GM15510 (cell line): Measurements from ENCODE around the gene RHBDF2.
A peak's percentile ranks its signal among the peaks of the same experiment; 100 is the strongest.

ENCODE experiments used
- POLR2A ChIP-seq: IDR thresholded peaks from 3 replicates; pipeline ENCODE4 v1.6.1; 2011; ENCODE audit warnings: borderline replicate concordance; ENCODE audit not compliant: insufficient read length; ENCODE audit errors: extremely low read depth

RHBDF2 gene

GRCh38 chr17:76481071-76481655 is 20.1 kb downstream of the RHBDF2 start:
- TF ChIP-seq POLR2A = peak; percentile 43

GRCh38 chr17:76480632-76481031 is 20.6 kb downstream of the RHBDF2 start:
- TF ChIP-seq POLR2A = no peak

GRCh38 chr17:76479515-76480060 is 21.6 kb downstream of the RHBDF2 start:
- TF ChIP-seq POLR2A = no peak

- TF ChIP-seq POLR2A = no peak
Observed at GRCh38 chr17:76478730-76479514, 22.3 kb downstream of the RHBDF2 start.

GRCh38 chr17:76478097-76478496 is 23.1 kb downstream of the RHBDF2 start:
- TF ChIP-seq POLR2A = no peak

- no peak for TF ChIP-seq POLR2A
Observed at GRCh38 chr17:76477576-76477975, 23.6 kb downstream of the RHBDF2 start.

GRCh38 chr17:76476736-76477135 is 24.5 kb downstream of the RHBDF2 start:
- TF ChIP-seq POLR2A = no peak

- no peak for TF ChIP-seq POLR2A
Observed at GRCh38 chr17:76475302-76475701, 25.9 kb downstream of the RHBDF2 start.

- no peak for TF ChIP-seq POLR2A
Observed at GRCh38 chr17:76474894-76475293, 26.3 kb downstream of the RHBDF2 start.

GRCh38 chr17:76474238-76474637 is 27.0 kb downstream of the RHBDF2 start:
- no peak for TF ChIP-seq POLR2A

- TF ChIP-seq POLR2A = no peak
Observed at GRCh38 chr17:76473541-76473985, 27.7 kb downstream of the RHBDF2 start.

- TF ChIP-seq POLR2A = no peak
Observed at GRCh38 chr17:76472726-76473125, 28.5 kb downstream of the RHBDF2 start.

- no peak for TF ChIP-seq POLR2A
Observed at GRCh38 chr17:76472258-76472645, 29.0 kb downstream of the RHBDF2 start.

GRCh38 chr17:76471498-76472257 is 29.5 kb downstream of the RHBDF2 start:
- TF ChIP-seq POLR2A = no peak
